H9 (cell line): ENCODE results near the gene OLFM1. TPM values are rescaled to one million over a fixed set of nuclear protein-coding genes. Genes with fewer than 3 reads are reported as not detected.

Experiments
- DNase-seq: peaks from one replicate; pipeline ENCODE4 v3.0.0-alpha.2; 2017
- H2AFZ ChIP-seq: one replicate; pipeline ENCODE4 v1.6.1; 2013; ENCODE audit warnings: mild to moderate bottlenecking, low read length, control low read depth, moderate library complexity
- H2AK5ac ChIP-seq: 2 replicates; pipeline ENCODE4 v1.6.1; 2013; ENCODE audit warnings: low read length, control low read depth, mixed read lengths; ENCODE audit not compliant: insufficient read length
- H2BK120ac ChIP-seq: one replicate; pipeline ENCODE4 v1.6.1; 2013; ENCODE audit warnings: low read depth, mild to moderate bottlenecking, low read length, control low read depth, inconsistent platforms; ENCODE audit not compliant: poor library complexity, severe bottlenecking
- H2BK12ac ChIP-seq: 2 replicates; pipeline ENCODE4 v1.6.1; 2013; ENCODE audit warnings: low read length, control low read depth, mixed read lengths, low read depth; ENCODE audit not compliant: insufficient read length
- H2BK15ac ChIP-seq: 2 replicates; pipeline ENCODE4 v1.6.1; 2013; ENCODE audit warnings: low read depth, low read length, control low read depth
- H2BK20ac ChIP-seq: one replicate; pipeline ENCODE4 v1.6.1; 2013; ENCODE audit warnings: low read depth, mild to moderate bottlenecking, low read length, control low read depth, inconsistent platforms; ENCODE audit not compliant: poor library complexity, severe bottlenecking
- H2BK5ac ChIP-seq: 2 replicates; pipeline ENCODE4 v1.6.1; 2013; ENCODE audit warnings: low read length, control low read depth, mixed read lengths; ENCODE audit not compliant: insufficient read length
- H3K14ac ChIP-seq: 2 replicates; pipeline ENCODE4 v1.6.1; 2013; ENCODE audit warnings: low read length, control low read depth; ENCODE audit not compliant: insufficient read depth
- H3K18ac ChIP-seq: 2 replicates; pipeline ENCODE4 v1.6.1; 2013; ENCODE audit warnings: low read depth, mild to moderate bottlenecking, mixed read lengths, low read length, control low read depth; ENCODE audit not compliant: insufficient read length
- H3K23ac ChIP-seq: 2 replicates; pipeline ENCODE4 v1.6.1; 2013; ENCODE audit warnings: low read length, control low read depth, mixed read lengths, low read depth; ENCODE audit not compliant: insufficient read length
- H3K23me2 ChIP-seq: 2 replicates; pipeline ENCODE4 v1.6.1; 2013; ENCODE audit warnings: low read depth, mild to moderate bottlenecking, mixed read lengths, low read length, control low read depth; ENCODE audit not compliant: insufficient read length, poor library complexity, severe bottlenecking
- H3K27ac ChIP-seq: 2 replicates; pipeline ENCODE4 v1.5.1; 2013; ENCODE audit warnings: low read length, control low read depth, mixed read lengths, low read depth; ENCODE audit not compliant: insufficient read length
- H3K27me3 ChIP-seq: 2 replicates; pipeline ENCODE4 v1.6.1; 2013; ENCODE audit warnings: low read length, control low read depth, inconsistent platforms; ENCODE audit not compliant: insufficient read depth
- H3K4ac ChIP-seq: 2 replicates; pipeline ENCODE4 v1.6.1; 2013; ENCODE audit warnings: low read depth, mild to moderate bottlenecking, control low read depth, inconsistent platforms, low read length, moderate library complexity
- H3K4me1 ChIP-seq: 2 replicates; pipeline ENCODE4 v1.6.1; 2013; ENCODE audit warnings: low read length, control low read depth, inconsistent platforms; ENCODE audit not compliant: insufficient read depth
- H3K4me2 ChIP-seq: 2 replicates; pipeline ENCODE4 v1.6.1; 2013; ENCODE audit warnings: low read length, control low read depth, mixed read lengths; ENCODE audit not compliant: insufficient read length, insufficient read depth
- H3K56ac ChIP-seq: 2 replicates; pipeline ENCODE4 v1.6.1; 2013; ENCODE audit warnings: low read depth, mild to moderate bottlenecking, mixed read lengths, low read length, control low read depth; ENCODE audit not compliant: insufficient read length
- H3K79me1 ChIP-seq: 2 replicates; pipeline ENCODE4 v1.6.1; 2013; ENCODE audit warnings: low read depth, mild to moderate bottlenecking, moderate library complexity, low read length, control low read depth, inconsistent platforms; ENCODE audit not compliant: insufficient read depth, poor library complexity, severe bottlenecking
- H3K79me2 ChIP-seq: 2 replicates; pipeline ENCODE4 v1.6.1; 2013; ENCODE audit warnings: low read length, control low read depth, inconsistent platforms; ENCODE audit not compliant: insufficient read depth
- H3K9ac ChIP-seq: 2 replicates; pipeline ENCODE4 v1.6.1; 2013; ENCODE audit warnings: low read length, control low read depth, mixed read lengths; ENCODE audit not compliant: insufficient read length; ENCODE audit errors: extremely low read depth
- H3K9me3 ChIP-seq: one replicate; pipeline ENCODE4 v1.6.1; 2013; ENCODE audit warnings: low read depth, low read length, inconsistent platforms; ENCODE audit not compliant: control insufficient read depth
- H3T11ph ChIP-seq: one replicate; pipeline ENCODE4 v1.6.1; 2013; ENCODE audit warnings: mild to moderate bottlenecking, low read length, control low read depth, inconsistent platforms
- H4K20me1 ChIP-seq: one replicate; pipeline ENCODE4 v1.6.1; 2013; ENCODE audit not compliant: control insufficient read depth, insufficient read length, insufficient read depth
- H4K5ac ChIP-seq: 2 replicates; pipeline ENCODE4 v1.6.1; 2013; ENCODE audit warnings: low read depth, mild to moderate bottlenecking, mixed read lengths, low read length, control low read depth; ENCODE audit not compliant: insufficient read length
- H4K8ac ChIP-seq: replicated peaks from 2 replicates; pipeline ENCODE4 v1.6.1; 2013; ENCODE audit warnings: low read length, control low read depth, mixed read lengths, low read depth; ENCODE audit not compliant: insufficient read length
- H4K91ac ChIP-seq: 2 replicates; pipeline ENCODE4 v1.6.1; 2013; ENCODE audit warnings: low read depth, mild to moderate bottlenecking, moderate library complexity, mixed read lengths, low read length, control low read depth; ENCODE audit not compliant: insufficient read length
- H3K27ac Mint-ChIP-seq, 3 experiments: 2 replicates in 2 of 3; 3 replicates in 1 of 3; pipeline ENCODE4 v1.8.0; 2020 to 2021; ENCODE audit warnings: mixed read lengths in 3 of 3, mild to moderate bottlenecking in 1 of 3, moderate library complexity in 1 of 3
- H3K27me3 Mint-ChIP-seq: 2 replicates; pipeline ENCODE4 v1.8.0; 2021; ENCODE audit warnings: low read depth, mild to moderate bottlenecking, moderate library complexity, mixed read lengths
- H3K36me3 Mint-ChIP-seq, 3 experiments: 2 replicates in 2 of 3; 3 replicates in 1 of 3; pipeline ENCODE4 v1.8.0; 2020 to 2021; ENCODE audit warnings: low read depth in 3 of 3, mixed read lengths in 3 of 3; ENCODE audit not compliant: insufficient read depth in 1 of 3
- H3K4me1 Mint-ChIP-seq, 2 experiments: 2 replicates each; pipeline ENCODE4 v1.8.0; 2020; ENCODE audit warnings: mixed read lengths in 2 of 2
- H3K4me3 Mint-ChIP-seq, 2 experiments: 2 replicates in 1 of 2; 3 replicates in 1 of 2; pipeline ENCODE4 v1.8.0; 2020 to 2021; ENCODE audit warnings: mild to moderate bottlenecking in 2 of 2, mixed read lengths in 2 of 2, moderate library complexity in 1 of 2
- H3K9me3 Mint-ChIP-seq, 2 experiments: 2 replicates in 1 of 2; 3 replicates in 1 of 2; pipeline ENCODE4 v1.8.0; 2020; ENCODE audit warnings: mild to moderate bottlenecking in 2 of 2, mixed read lengths in 2 of 2, moderate library complexity in 1 of 2
- CTCF ChIP-seq: fragments of 200-600 bp; sonication (generic); conservative IDR thresholded peaks from 3 replicates; pipeline ENCODE4 v1.8.0; 2021; ENCODE audit warnings: antibody characterized with exemption, mild to moderate bottlenecking
- WGBS: extraction: QIAGEN DNeasy Blood & Tissue Kit; methylation state at CpG from one replicate; pipeline ENCODE4 v1.1.7; 2013; ENCODE audit warnings: missing lambda C conversion rate, low lambda C conversion rate, mixed read lengths; ENCODE audit not compliant: insufficient read length; ENCODE audit errors: extremely low coverage; 5-methylcytosine and 5-hydroxymethylcytosine counted together
- total RNA-seq: library from RNA; stranded (reverse); gene quantifications from 2 replicates; pipeline ENCODE4 v1.2.1, GENCODE V29; 2021

The OLFM1 gene
- total RNA-seq, 1 experiment from 2014 or later = 34.1 TPM

- H3K4me2 ChIP-seq = no peak overlapping the region
- H3K36me3 Mint-ChIP-seq = no peaks in the 10 kb centered on the region; a peak in 1 of 7 replicates
These were observed 16.3 kb upstream of the OLFM1 start for GRCh38 chr9:135070964-135071735.

More at GRCh38 chr9:135070964-135071735, 16.3 kb upstream of the OLFM1 start:
- Histone ChIP-seq H3K56ac (no peak overlapping the region), H4K8ac (no peak overlapping the region), H2BK15ac (no peak overlapping the region), H4K20me1 (no peaks in the 10 kb centered on the region), H4K91ac (no peak overlapping the region), H3K9me3 (no peaks in the 10 kb centered on the region), H3K23me2 (peaks cover 4% of the 10 kb centered on the region), H3K9ac (no peak overlapping the region), H2BK120ac (no peak overlapping the region), H4K5ac (no peak overlapping the region), H3T11ph (no peak overlapping the region), H3K23ac (no peak overlapping the region), H3K18ac (no peak overlapping the region), H2BK5ac (no peak overlapping the region), H3K79me2 (no peaks in the 10 kb centered on the region), H2BK20ac (no peak overlapping the region), H2AFZ (no peak overlapping the region), H2BK12ac (no peak overlapping the region), H3K79me1 (no peaks in the 10 kb centered on the region), H3K14ac (no peak overlapping the region), H2AK5ac (no peak overlapping the region), H3K4me1 (no peaks in the 10 kb centered on the region), H3K27ac (no peak overlapping the region), H3K4ac (no peak overlapping the region), H3K27me3 (no peaks in the 10 kb centered on the region; the same call in 1 of the 2 replicates)
- Mint-ChIP-seq H3K27me3 (peaks cover 41% of the 10 kb centered on the region), H3K9me3 (peaks cover 0 to 2% of the 10 kb centered on the region in 2 experiments; a peak in 1 of 5 replicates), H3K4me3 (no peak overlapping the region), H3K27ac (no peak overlapping the region), H3K4me1 (peaks cover 7 to 25% of the 10 kb centered on the region in 2 experiments)
- no peak for TF ChIP-seq CTCF
- WGBS = no CpG with 5 or more reads among the region's 16 CpGs
- peak; percentile 5 for DNase-seq
